HepG2 (cell line): ENCODE data around the gene STC2. TPM values are rescaled to one million over a fixed set of nuclear protein-coding genes. Genes with fewer than 3 reads are reported as not detected.

ENCODE experiments used
- CENPX ChIP-seq: sonication (generic); formaldehyde crosslinking; IDR thresholded peaks from 2 replicates; pipeline ENCODE4 v1.9.0; 2021; ENCODE audit warnings: mild to moderate bottlenecking, missing genetic modification reagents, moderate library complexity
- DRAP1 ChIP-seq: IDR thresholded peaks from 2 replicates; pipeline ENCODE4 v1.6.1; 2016; ENCODE audit warnings: missing genetic modification reagents, missing compliant biosample characterization
- E2F2 ChIP-seq: sonication (generic); formaldehyde crosslinking; IDR thresholded peaks from 2 replicates; pipeline ENCODE4 v1.4.0; 2020; ENCODE audit warnings: missing genetic modification reagents, borderline replicate concordance
- KLF15 ChIP-seq: sonication (generic); formaldehyde crosslinking; IDR thresholded peaks from 2 replicates; pipeline ENCODE4 v1.8.1; 2023; ENCODE audit warnings: borderline replicate concordance, mild to moderate bottlenecking, inconsistent platforms, missing genetic modification reagents, mixed read lengths
- MBD4 ChIP-seq: IDR thresholded peaks from 2 replicates; pipeline ENCODE4 v1.6.1; 2012; ENCODE audit warnings: low read length, inconsistent platforms, borderline replicate concordance
- MYPOP ChIP-seq: sonication (generic); formaldehyde crosslinking; IDR thresholded peaks from 2 replicates; pipeline ENCODE4 v1.8.1; 2023; ENCODE audit warnings: mild to moderate bottlenecking, moderate library complexity, missing genetic modification reagents
- PCBP1 ChIP-seq: fragments of 200-400 bp; formaldehyde crosslinking; IDR thresholded peaks from 2 replicates; pipeline ENCODE4 v1.6.1; 2017; ENCODE audit warnings: mild to moderate bottlenecking, low read depth, low read length, borderline replicate concordance
- PRDM15 ChIP-seq: sonication (generic); formaldehyde crosslinking; IDR thresholded peaks from 2 replicates; pipeline ENCODE4 v1.4.0; 2020; ENCODE audit warnings: missing genetic modification reagents
- SNAPC4 ChIP-seq: sonication (generic); formaldehyde crosslinking; IDR thresholded peaks from 2 replicates; pipeline ENCODE4 v1.4.0; 2020; ENCODE audit warnings: mild to moderate bottlenecking, missing genetic modification reagents
- TGIF2 ChIP-seq: IDR thresholded peaks from 2 replicates; pipeline ENCODE4 v1.6.1; 2016; ENCODE audit warnings: control low read depth, missing compliant biosample characterization
- THAP8 ChIP-seq: sonication (generic); formaldehyde crosslinking; IDR thresholded peaks from 2 replicates; pipeline ENCODE4 v1.5.1; 2020; ENCODE audit warnings: missing genetic modification reagents, mild to moderate bottlenecking, borderline replicate concordance
- YEATS2 ChIP-seq: sonication (generic); formaldehyde crosslinking; IDR thresholded peaks from 2 replicates; pipeline ENCODE4 v1.4.0; 2020; ENCODE audit warnings: missing genetic modification reagents, borderline replicate concordance
- ZKSCAN1 ChIP-seq: fragments of 150-350 bp; IDR thresholded peaks from 2 replicates; pipeline ENCODE4 v1.6.1; 2014; ENCODE audit warnings: low read length
- ZZZ3 ChIP-seq: sonication (generic); formaldehyde crosslinking; IDR thresholded peaks from 2 replicates; pipeline ENCODE4 v1.4.0; 2020; ENCODE audit warnings: missing genetic modification reagents, mild to moderate bottlenecking, borderline replicate concordance
- polyA plus RNA-seq, 8 experiments: library from polyadenylated mRNA; depleted of rRNA in 3 of 8; stranded (reverse) in 7 of 8; unstranded in 1 of 8; fragments of >200 nt; fragmentation: Illumina TruSeq in 4 of 8; extraction: Trizol in 4 of 8; gene quantifications; 2 replicates each; pipeline versions ENCODE4 v1.2.1 to v1.2.3, GENCODE V29; 2011 to 2016; ENCODE audit warnings: low read depth in 4 of 8, missing spikeins in 1 of 8, mixed read lengths in 1 of 8; ENCODE audit not compliant: insufficient read depth in 1 of 8
- total RNA-seq, 5 experiments: library from RNA; depleted of rRNA; stranded (reverse); fragments of >200 nt; fragmentation: Illumina TruSeq; extraction: Trizol; gene quantifications; 2 replicates each; pipeline ENCODE4 v1.2.3, GENCODE V29; 2016; ENCODE audit warnings: low read depth in 1 of 5

The STC2 gene
- total and polyA plus RNA-seq, 2 of the 13 experiments (the other 11 are each of a cell fraction or from before 2014, with no cell fraction given): 27.1 to 69.2 TPM

- TF ChIP-seq YEATS2 (CRISPR knock-in tag): peak; percentile 5; the same call in 1 of the 2 replicates
- no peak for TF ChIP-seq MBD4
- TF ChIP-seq PRDM15 (CRISPR knock-in tag): no peak
- TF ChIP-seq TGIF2 (CRISPR knock-in tag): 0 out of 2 replicates have a peak, but pooled peaks have one; percentile 33
- no peak for TF ChIP-seq ZKSCAN1
- TF ChIP-seq PCBP1: no peak
- TF ChIP-seq CENPX (CRISPR knock-in tag): no peak
- TF ChIP-seq E2F2 (CRISPR knock-in tag): no peak
- no peak for TF ChIP-seq KLF15 (CRISPR knock-in tag)
- TF ChIP-seq ZZZ3 (CRISPR knock-in tag): no peak
- no peak for TF ChIP-seq DRAP1 (CRISPR knock-in tag)
- TF ChIP-seq MYPOP (CRISPR knock-in tag): no peak
- TF ChIP-seq THAP8: no peak
- peak; percentile 37; the same call in 1 of the 2 replicates for TF ChIP-seq SNAPC4 (CRISPR knock-in tag)
Observed at GRCh38 chr5:173303878-173304590, 24.2 kb downstream of the STC2 start (continued).
